ENCODE results near the gene CACNA1A.

GRCh38 chr19:13207237-13207845 lies 298.9 kb downstream of the CACNA1A start:
- TF ChIP-seq POLR2A (IDR thresholded peaks at IDR 0.05) (no peak), CTCF (IDR thresholded peaks at IDR 0.05) (no peak)

All from esophagus squamous epithelium (tissue), 4 donors.